Subcutaneous adipose tissue (tissue), 4 donors: Measurements from ENCODE around the gene EXOC4. TPM values are rescaled to one million over a fixed set of nuclear protein-coding genes. Genes with fewer than 3 reads are reported as not detected.

Experiments used
- CTCF ChIP-seq: fragments of 450-650 bp; IDR thresholded peaks from one replicate; pipeline ENCODE4 v1.5.1; 2016; ENCODE audit warnings: low read depth, mild to moderate bottlenecking, control low read depth, antibody characterized with exemption, moderate library complexity
- total RNA-seq, 4 donors: library from RNA; depleted of rRNA; stranded (reverse); fragments of >200 nt; gene quantifications; one replicate each; pipeline ENCODE4 v1.1.0, GENCODE V29; 2016

EXOC4 gene
- total RNA-seq, 4 donors from 2014 or later: 62.9 to 84.3 (median 77.3) TPM

GRCh38 chr7:133654547-133654946 lies 401.7 kb downstream of the EXOC4 start:
- TF ChIP-seq CTCF: no peak

- no peak for TF ChIP-seq CTCF
Measured at GRCh38 chr7:133662276-133662675, 409.4 kb downstream of the EXOC4 start.

- TF ChIP-seq CTCF: no peak
Measured at GRCh38 chr7:133662830-133663229, 410.0 kb downstream of the EXOC4 start.

- TF ChIP-seq CTCF: no peak
Measured at GRCh38 chr7:133664528-133664927, 411.6 kb downstream of the EXOC4 start.

- no peak for TF ChIP-seq CTCF
Measured at GRCh38 chr7:133668296-133669060, 415.6 kb downstream of the EXOC4 start.

GRCh38 chr7:133669061-133669455 lies 416.2 kb downstream of the EXOC4 start:
- TF ChIP-seq CTCF: no peak

GRCh38 chr7:133670250-133670649 lies 417.4 kb downstream of the EXOC4 start:
- no peak for TF ChIP-seq CTCF
